Neural progenitor cell (in vitro differentiated cells): ENCODE data around the gene NTN3.

Experiments
- EZH2 ChIP-seq: fragments of 200-600 bp; sonication (generic); IDR thresholded peaks from 2 replicates; pipeline ENCODE4 v1.6.1; 2017; ENCODE audit warnings: antibody characterized with exemption, mild to moderate bottlenecking, moderate library complexity
- TF ChIP-seq, protein P1 (sequence below): fragments of 200-600 bp; sonication (generic); IDR thresholded peaks from 2 replicates; pipeline ENCODE4 v1.5.1; 2017; ENCODE audit warnings: antibody characterized with exemption, mild to moderate bottlenecking

DNA sequence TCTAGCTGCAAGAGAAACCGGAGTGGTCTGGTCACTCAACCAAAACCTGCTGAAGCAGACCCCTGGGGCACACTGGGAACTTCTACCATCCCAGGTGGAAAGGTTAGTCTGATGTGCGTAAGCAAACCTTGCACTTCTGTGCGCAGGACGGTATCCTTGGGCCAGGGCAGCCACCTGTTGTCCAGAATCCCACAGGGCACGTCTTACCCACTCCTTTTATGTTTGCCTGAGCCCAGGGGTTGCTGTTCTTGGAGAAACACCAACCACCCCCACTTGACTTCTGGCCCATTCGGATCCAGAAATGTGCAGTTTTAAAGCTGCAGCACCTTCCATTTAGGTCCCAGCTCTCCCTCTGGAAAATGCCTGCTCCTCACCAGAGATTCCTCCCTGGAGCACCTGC, 22.5 kb downstream of the NTN3 start:
- TF ChIP-seq, protein P1, sequence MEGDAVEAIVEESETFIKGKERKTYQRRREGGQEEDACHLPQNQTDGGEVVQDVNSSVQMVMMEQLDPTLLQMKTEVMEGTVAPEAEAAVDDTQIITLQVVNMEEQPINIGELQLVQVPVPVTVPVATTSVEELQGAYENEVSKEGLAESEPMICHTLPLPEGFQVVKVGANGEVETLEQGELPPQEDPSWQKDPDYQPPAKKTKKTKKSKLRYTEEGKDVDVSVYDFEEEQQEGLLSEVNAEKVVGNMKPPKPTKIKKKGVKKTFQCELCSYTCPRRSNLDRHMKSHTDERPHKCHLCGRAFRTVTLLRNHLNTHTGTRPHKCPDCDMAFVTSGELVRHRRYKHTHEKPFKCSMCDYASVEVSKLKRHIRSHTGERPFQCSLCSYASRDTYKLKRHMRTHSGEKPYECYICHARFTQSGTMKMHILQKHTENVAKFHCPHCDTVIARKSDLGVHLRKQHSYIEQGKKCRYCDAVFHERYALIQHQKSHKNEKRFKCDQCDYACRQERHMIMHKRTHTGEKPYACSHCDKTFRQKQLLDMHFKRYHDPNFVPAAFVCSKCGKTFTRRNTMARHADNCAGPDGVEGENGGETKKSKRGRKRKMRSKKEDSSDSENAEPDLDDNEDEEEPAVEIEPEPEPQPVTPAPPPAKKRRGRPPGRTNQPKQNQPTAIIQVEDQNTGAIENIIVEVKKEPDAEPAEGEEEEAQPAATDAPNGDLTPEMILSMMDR = no peak
- TF ChIP-seq EZH2 = no peak
